K562 (cell line): ENCODE measurements around the gene DCAF7. TPM values are rescaled to one million over a fixed set of nuclear protein-coding genes. Genes with fewer than 3 reads are reported as not detected.

Source experiments
- ATAC-seq: fragments of 200-7000 bp; cut with Tn5 transposase; 3 replicates; pipeline ENCODE4 v1.9.1; 2020; ENCODE audit warnings: moderate library complexity
- Bru-seq: library from RNA; stranded (reverse); fragments of 400-500 nt; gene quantifications from one replicate; lab custom pipeline; 2021; lab: Mats Ljungman, UMichigan
- BruChase-seq, 2 experiments: library from RNA; stranded (reverse); fragments of 400-500 nt; gene quantifications; one replicate each; lab custom pipeline; 2021; lab: Mats Ljungman, UMichigan
- BruUV-seq: library from RNA; stranded (reverse); fragments of 400-500 nt; replicated peaks from 2 replicates; lab custom pipeline; 2021; lab: Mats Ljungman, UMichigan
- CTCF ChIA-PET: fragments of 300-600 bp; formaldehyde crosslinking; extraction: SDS; loops from one replicate; lab custom pipeline; 2021; ENCODE audit warnings: low intra/inter-chr PET ratio; lab: Yijun Ruan, JAX
- POLR2A ChIA-PET: fragments of 300-600, 350-650 bp; sonication (Branson Sonifier 250); formaldehyde crosslinking; extraction: SDS; loops from one replicate; lab custom pipeline; 2021; ENCODE audit warnings: antibody characterized with exemption, inconsistent platforms; lab: Yijun Ruan, JAX
- DNase-seq, 4 experiments: peaks; one replicate each; pipeline versions ENCODE4 v3.0.0 to v3.0.0-alpha.2; 2011 to 2018; ENCODE audit warnings: low spot score in 3 of 4, mixed read lengths in 3 of 4; ENCODE audit errors: extremely low read depth in 1 of 4
- FAIRE-seq: peaks from 2 replicates; lab custom pipeline; 2011; peaks lifted over from hg19 to GRCh38; lab: Jason Lieb, UNC
- H2AFZ ChIP-seq: 2 replicates; pipeline ENCODE4 v1.6.0; 2011; ENCODE audit warnings: low read depth, low read length, control low read depth, inconsistent platforms
- H3K27ac ChIP-seq: fragments of 200-600 bp; 3 replicates; pipeline ENCODE4 v1.8.0; 2011; ENCODE audit warnings: low read depth, mild to moderate bottlenecking, control low read depth, inconsistent platforms, low read length, moderate library complexity, mixed read lengths; ENCODE audit errors: extremely low read depth
- H3K27me3 ChIP-seq, 2 experiments: fragments of 300-600 bp in 1 of 2; 2 replicates in 1 of 2; 3 replicates in 1 of 2; pipeline versions ENCODE4 v1.6.0 to v1.8.0; 2011; ENCODE audit warnings: inconsistent platforms in 2 of 2, low read length in 2 of 2, mild to moderate bottlenecking in 1 of 2, mixed read lengths in 1 of 2, moderate library complexity in 1 of 2; ENCODE audit not compliant: control insufficient read depth in 2 of 2, insufficient read depth in 2 of 2
- H3K36me3 ChIP-seq: fragments of 300-600 bp; 3 replicates; pipeline ENCODE4 v1.8.0; 2011; ENCODE audit warnings: mild to moderate bottlenecking, low read length, inconsistent platforms; ENCODE audit not compliant: control insufficient read depth, insufficient read depth
- H3K4me1 ChIP-seq, 2 experiments: fragments of 200-600 bp in 1 of 2; replicated peaks in 1 of 2; 2 replicates in 1 of 2; 3 replicates in 1 of 2; pipeline versions ENCODE4 v1.5.1 to v1.8.0; 2011; ENCODE audit warnings: inconsistent platforms in 2 of 2, low read length in 2 of 2, mild to moderate bottlenecking in 1 of 2, mixed read lengths in 1 of 2, moderate library complexity in 1 of 2; ENCODE audit not compliant: control insufficient read depth in 2 of 2, insufficient read depth in 2 of 2
- H3K4me2 ChIP-seq: 2 replicates; pipeline ENCODE4 v1.6.1; 2011; ENCODE audit warnings: low read length, control low read depth, inconsistent platforms, mixed read lengths; ENCODE audit not compliant: insufficient read depth
- H3K4me3 ChIP-seq: fragments of 200-600 bp; sonication (generic), shearing (Covaris generic); 2 replicates; pipeline ENCODE4 v1.5.1; 2016; ENCODE audit warnings: control low read depth, inconsistent platforms
- H3K79me2 ChIP-seq: fragments of 200-600 bp; 3 replicates; pipeline ENCODE4 v1.8.0; 2011; ENCODE audit warnings: low read length, inconsistent platforms; ENCODE audit not compliant: control insufficient read depth, insufficient read depth
- H3K9ac ChIP-seq, 2 experiments: 2 replicates each; pipeline versions ENCODE4 v1.6.0 to v1.6.1; 2011; ENCODE audit warnings: low read depth in 2 of 2, low read length in 2 of 2, control low read depth in 1 of 2, inconsistent platforms in 1 of 2, mild to moderate bottlenecking in 1 of 2, mixed read lengths in 1 of 2; ENCODE audit not compliant: insufficient read depth in 1 of 2
- H3K9me1 ChIP-seq: one replicate; pipeline ENCODE4 v1.6.0; 2011; ENCODE audit warnings: inconsistent platforms, mild to moderate bottlenecking, low read length, moderate library complexity; ENCODE audit not compliant: control insufficient read depth, insufficient read depth
- H3K9me3 ChIP-seq: replicated peaks from 2 replicates; pipeline ENCODE4 v1.5.1; 2011; ENCODE audit warnings: low read depth, low read length, inconsistent platforms; ENCODE audit not compliant: control insufficient read depth, insufficient read depth
- H4K20me1 ChIP-seq: replicated peaks from 2 replicates; pipeline ENCODE4 v1.6.1; 2011; ENCODE audit warnings: low read length, inconsistent platforms, mixed read lengths; ENCODE audit not compliant: control insufficient read depth, insufficient read depth
- ETV1 ChIP-seq: fragments of 450-650 bp; conservative IDR thresholded peaks from 2 replicates; pipeline ENCODE4 v1.6.1; 2016; ENCODE audit warnings: missing genetic modification characterization, control low read depth, low read depth, missing compliant biosample characterization
- MED1 ChIP-seq: sonication (generic); formaldehyde crosslinking; IDR thresholded peaks from 2 replicates; pipeline ENCODE4 v1.8.1; 2023; ENCODE audit warnings: missing genetic modification reagents, borderline replicate concordance
- NR3C1 ChIP-seq: sonication (generic); formaldehyde crosslinking; IDR thresholded peaks from 2 replicates; pipeline ENCODE4 v1.8.1; 2022; ENCODE audit warnings: missing genetic modification reagents
- SIN3B ChIP-seq: fragments of 450-650 bp; IDR thresholded peaks from 2 replicates; pipeline ENCODE4 v1.6.1; 2017; ENCODE audit warnings: low read depth, mild to moderate bottlenecking, moderate library complexity
- ZNF583 ChIP-seq: fragments of 250-450 bp; sonication (Bioruptor Pico); IDR thresholded peaks from 2 replicates; pipeline ENCODE4 v1.4.0; 2020
- WGBS: fragments of 100-300 bp; shearing (Covaris generic); methylation state at CpG from one replicate; pipeline ENCODE4 v1.1.6; 2016; ENCODE audit warnings: low coverage, mixed read lengths; ENCODE audit not compliant: insufficient coverage; ENCODE audit errors: missing lambda C conversion rate; 5-methylcytosine and 5-hydroxymethylcytosine counted together
- in situ Hi-C: fragments of 300-500 bp; cut with MboI; formaldehyde crosslinking; loops from 4 replicates; pipeline ENCODE4 v1.15.0; 2018; ENCODE audit warnings: inconsistent platforms, mixed read lengths
- intact Hi-C: fragments of 100-400 bp; cut with micrococcal nuclease; formaldehyde crosslinking; loops from 2 replicates; pipeline ENCODE4 v1.14.2; 2022
- long read RNA-seq, 3 experiments: library from polyadenylated mRNA in 2 of 3; library from RNA in 1 of 3; unstranded in 2 of 3; stranded (forward) in 1 of 3; transcript quantifications; one replicate each; pipeline ENCODE4 v2.0.0, GENCODE V29; 2019 to 2022
- polyA minus RNA-seq, 3 experiments: library from RNA; depleted of rRNA, polyadenylated mRNA; stranded (reverse); fragments of >200 nt; gene quantifications; 2 replicates each; pipeline ENCODE4 v1.2.3, GENCODE V29; 2011
- polyA plus RNA-seq, 8 experiments: library from polyadenylated mRNA; depleted of rRNA in 4 of 8; stranded (reverse) in 5 of 8; unstranded in 3 of 8; fragments of >200 nt; fragmentation: Nextera tagmentation in 2 of 8; fragmentation: Illumina TruSeq in 1 of 8; extraction: Ambion mirVana in 2 of 8; extraction: Trizol in 1 of 8; gene quantifications; 2 replicates each; pipeline versions ENCODE4 v1.2.1 to v1.2.3, GENCODE V29; 2011 to 2014; ENCODE audit warnings: inconsistent platforms in 1 of 8, missing spikeins in 1 of 8
- total RNA-seq, 7 experiments: library from RNA; depleted of rRNA in 6 of 7; stranded (reverse); fragments of >200 nt in 6 of 7; fragmentation: Illumina TruSeq in 2 of 7; extraction: Trizol in 2 of 7; gene quantifications; 2 replicates each; pipeline versions ENCODE4 v1.2.1 to v1.2.3, GENCODE V29; 2011 to 2021; ENCODE audit warnings: low replicate concordance in 1 of 7
- TF ChIP-seq, protein P1 (sequence below): fragments of 450-650 bp; formaldehyde crosslinking; IDR thresholded peaks from 2 replicates; pipeline ENCODE4 v1.4.0; 2020; ENCODE audit warnings: mild to moderate bottlenecking, mixed read lengths
- TF ChIP-seq, protein P2 (sequence below): fragments of 450-650 bp; IDR thresholded peaks from 2 replicates; pipeline ENCODE4 v1.6.1; 2018; ENCODE audit not compliant: partially characterized antibody

Gene DCAF7, protein sequence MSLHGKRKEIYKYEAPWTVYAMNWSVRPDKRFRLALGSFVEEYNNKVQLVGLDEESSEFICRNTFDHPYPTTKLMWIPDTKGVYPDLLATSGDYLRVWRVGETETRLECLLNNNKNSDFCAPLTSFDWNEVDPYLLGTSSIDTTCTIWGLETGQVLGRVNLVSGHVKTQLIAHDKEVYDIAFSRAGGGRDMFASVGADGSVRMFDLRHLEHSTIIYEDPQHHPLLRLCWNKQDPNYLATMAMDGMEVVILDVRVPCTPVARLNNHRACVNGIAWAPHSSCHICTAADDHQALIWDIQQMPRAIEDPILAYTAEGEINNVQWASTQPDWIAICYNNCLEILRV
- total RNA-seq (2011; cell fraction: chromatin; rRNA removed; ENCODE audit: low replicate concordance) = 38.0 and 39.5 TPM in 2 replicates
- 28.7 and 30.0 TPM in 2 replicates for total RNA-seq (2011; cell fraction: nucleolus; rRNA removed)
- total RNA-seq (2011; cell fraction: nucleoplasm; rRNA removed) = 37.9 and 48.6 TPM in 2 replicates
- total RNA-seq (2014; rRNA removed) (30.8 and 40.8 TPM in 2 replicates), total RNA-seq (2014; rRNA removed; fragmentation: Illumina TruSeq; extraction: Trizol) (40.8 and 41.8 TPM in 2 replicates), total RNA-seq (2015; rRNA removed; fragmentation: Illumina TruSeq; extraction: Trizol) (40.2 and 41.8 TPM in 2 replicates), total RNA-seq (2021) (117 and 123 TPM in 2 replicates), polyA plus RNA-seq (2011; rRNA removed) (55.5 and 99.8 TPM in 2 replicates), polyA plus RNA-seq (2014; fragmentation: Illumina TruSeq; extraction: Trizol) (76.8 and 82.1 TPM in 2 replicates), polyA plus RNA-seq (2014; fragmentation: Nextera tagmentation; extraction: Ambion mirVana) (10 to 100 TPM; 35.9 to 38.0 TPM), polyA plus RNA-seq (2014; rRNA removed) (39.1 and 47.7 TPM in 2 replicates), polyA minus RNA-seq (2011; rRNA and poly(A)+ RNA removed) (86.0 and 117 TPM in 2 replicates), Bru-seq, nascent RNA (percentile 85 among the genes with signal in this experiment), BruChase-seq, experiment 1, labeled RNA remaining after a 2-hour chase (percentile 87 among the genes with signal in this experiment), BruChase-seq, experiment 2, labeled RNA remaining after a 6-hour chase (percentile 89 among the genes with signal in this experiment)
- 70.8 and 74.0 TPM in 2 replicates for polyA plus RNA-seq (2011; cell fraction: cytosol; rRNA removed)
- 36.3 and 49.3 TPM in 2 replicates for polyA plus RNA-seq (2011; cell fraction: nucleus; rRNA removed)
- 80.2 and 92.9 TPM in 2 replicates for polyA plus RNA-seq (2012)
- polyA minus RNA-seq (2011; cell fraction: cytosol; rRNA and poly(A)+ RNA removed) = 67.3 and 99.9 TPM in 2 replicates
- polyA minus RNA-seq (2011; cell fraction: nucleus; rRNA and poly(A)+ RNA removed) = 11.7 and 18.8 TPM in 2 replicates
- long read RNA-seq, experiment 1, full-length matches to known transcripts = 92 of 535 reads
- long read RNA-seq, experiment 1, partial matches to known transcripts = 27 of 535 reads
- long read RNA-seq, experiment 1, other reads (novel, unspliced or antisense) = 416 of 535 reads
- long read RNA-seq, experiment 2, full-length matches to known transcripts = 23 of 82 reads
- long read RNA-seq, experiment 2, partial matches to known transcripts = 4 of 82 reads
- long read RNA-seq, experiment 2, other reads (novel, unspliced or antisense) = 55 of 82 reads
- long read RNA-seq, experiment 3, full-length matches to known transcripts = 47 of 58 reads
- long read RNA-seq, experiment 3, partial matches to known transcripts = 0 of 58 reads
- long read RNA-seq, experiment 3, other reads (novel, unspliced or antisense) = 11 of 58 reads

DNA sequence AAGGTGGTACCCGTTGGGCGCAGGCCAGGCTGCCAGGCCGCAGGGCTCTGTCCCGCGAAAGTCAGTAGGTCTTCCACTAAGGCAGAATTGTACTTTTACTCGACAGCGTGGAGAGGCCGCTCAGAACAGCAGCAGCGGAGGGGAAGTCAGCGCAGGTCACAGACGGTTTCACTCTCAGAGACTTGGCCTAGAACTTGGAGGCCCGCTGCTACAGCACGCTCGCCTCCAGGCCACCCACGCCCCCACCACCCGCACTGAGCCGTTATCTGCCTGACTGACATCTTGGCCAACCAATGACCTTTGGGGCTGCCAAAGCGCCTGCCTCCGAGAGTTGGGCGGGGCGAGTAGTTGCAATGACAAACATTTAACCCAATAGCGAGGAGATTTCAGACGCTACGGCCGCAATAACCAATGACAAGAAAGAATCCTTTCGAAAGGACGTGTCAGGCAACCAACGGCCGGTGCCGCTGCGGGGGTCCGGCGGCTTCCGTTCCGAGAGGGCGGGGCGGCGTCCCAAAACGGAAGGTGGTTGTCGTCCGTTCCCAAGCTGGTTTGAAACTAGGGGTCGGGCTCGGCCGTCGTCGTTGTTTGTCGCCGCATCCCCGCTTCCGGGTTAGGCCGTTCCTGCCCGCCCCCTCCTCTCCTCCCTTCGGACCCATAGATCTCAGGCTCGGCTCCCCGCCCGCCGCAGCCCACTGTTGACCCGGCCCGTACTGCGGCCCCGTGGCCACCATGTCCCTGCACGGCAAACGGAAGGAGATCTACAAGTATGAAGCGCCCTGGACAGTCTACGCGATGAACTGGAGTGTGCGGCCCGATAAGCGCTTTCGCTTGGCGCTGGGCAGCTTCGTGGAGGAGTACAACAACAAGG lies at the start of gene DCAF7:
DCAF7 (plus strand) TSS at position 532 of the 871 bp plus-strand sequence; CDS start at position 733, 201 bp downstream.
- peak; percentile 99 for FAIRE-seq
- BruUV-seq = no TSS peak
- Histone ChIP-seq H3K4me1 (peaks cover 12 to 22% of the 10 kb centered on the region in 2 experiments), H3K4me3 (peak within 1 kb of the TSS; percentile 85), H3K9me1 (no peaks in the 10 kb centered on the region), H3K79me2 (peaks cover 55% of the 10 kb centered on the region), H2AFZ (peak within 1 kb of the TSS; percentile 95), H3K9me3 (no peaks in the 10 kb centered on the region), H3K27me3 (no peaks in the 10 kb centered on the region), H4K20me1 (peaks cover 29% of the 10 kb centered on the region), H3K4me2 (peak within 1 kb of the TSS; percentile 98), H3K9ac (peak within 1 kb of the TSS; percentile 93 to 98), H3K27ac (peak within 1 kb of the TSS; percentile 97), H3K36me3 (peaks cover 27% of the 10 kb centered on the region)
- ChIA-PET CTCF (no interaction called here), POLR2A (interaction anchor here (0.5 to 3.3 kb wide), 17 partner anchors 8 to 442 kb away, joined by 3 to 20 read pairs (median 4); no protein-coding TSS in a partner anchor)
- peak; percentile 92 for ATAC-seq
- DNase-seq = peak; percentile 99 to 100 (median 100)
- intact Hi-C loops (loop anchor here (5.0 kb wide), 3 partner anchors 52 to 222 kb away; partner anchors contain the start of genes CCDC47, DDX42 and TACO1), in situ Hi-C loops (no loop called here)
- WGBS = under 1% methylated on average over 62 of the region's 72 CpGs
- TF ChIP-seq ETV1 (tag) = peak; percentile 80
- TF ChIP-seq MED1 = no peak
- TF ChIP-seq, protein P1, sequence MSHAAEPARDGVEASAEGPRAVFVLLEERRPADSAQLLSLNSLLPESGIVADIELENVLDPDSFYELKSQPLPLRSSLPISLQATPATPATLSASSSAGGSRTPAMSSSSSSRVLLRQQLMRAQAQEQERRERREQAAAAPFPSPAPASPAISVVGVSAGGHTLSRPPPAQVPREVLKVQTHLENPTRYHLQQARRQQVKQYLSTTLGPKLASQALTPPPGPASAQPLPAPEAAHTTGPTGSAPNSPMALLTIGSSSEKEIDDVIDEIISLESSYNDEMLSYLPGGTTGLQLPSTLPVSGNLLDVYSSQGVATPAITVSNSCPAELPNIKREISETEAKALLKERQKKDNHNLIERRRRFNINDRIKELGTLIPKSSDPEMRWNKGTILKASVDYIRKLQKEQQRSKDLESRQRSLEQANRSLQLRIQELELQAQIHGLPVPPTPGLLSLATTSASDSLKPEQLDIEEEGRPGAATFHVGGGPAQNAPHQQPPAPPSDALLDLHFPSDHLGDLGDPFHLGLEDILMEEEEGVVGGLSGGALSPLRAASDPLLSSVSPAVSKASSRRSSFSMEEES = no peak
- no peak for TF ChIP-seq ZNF583
- TF ChIP-seq, protein P2, sequence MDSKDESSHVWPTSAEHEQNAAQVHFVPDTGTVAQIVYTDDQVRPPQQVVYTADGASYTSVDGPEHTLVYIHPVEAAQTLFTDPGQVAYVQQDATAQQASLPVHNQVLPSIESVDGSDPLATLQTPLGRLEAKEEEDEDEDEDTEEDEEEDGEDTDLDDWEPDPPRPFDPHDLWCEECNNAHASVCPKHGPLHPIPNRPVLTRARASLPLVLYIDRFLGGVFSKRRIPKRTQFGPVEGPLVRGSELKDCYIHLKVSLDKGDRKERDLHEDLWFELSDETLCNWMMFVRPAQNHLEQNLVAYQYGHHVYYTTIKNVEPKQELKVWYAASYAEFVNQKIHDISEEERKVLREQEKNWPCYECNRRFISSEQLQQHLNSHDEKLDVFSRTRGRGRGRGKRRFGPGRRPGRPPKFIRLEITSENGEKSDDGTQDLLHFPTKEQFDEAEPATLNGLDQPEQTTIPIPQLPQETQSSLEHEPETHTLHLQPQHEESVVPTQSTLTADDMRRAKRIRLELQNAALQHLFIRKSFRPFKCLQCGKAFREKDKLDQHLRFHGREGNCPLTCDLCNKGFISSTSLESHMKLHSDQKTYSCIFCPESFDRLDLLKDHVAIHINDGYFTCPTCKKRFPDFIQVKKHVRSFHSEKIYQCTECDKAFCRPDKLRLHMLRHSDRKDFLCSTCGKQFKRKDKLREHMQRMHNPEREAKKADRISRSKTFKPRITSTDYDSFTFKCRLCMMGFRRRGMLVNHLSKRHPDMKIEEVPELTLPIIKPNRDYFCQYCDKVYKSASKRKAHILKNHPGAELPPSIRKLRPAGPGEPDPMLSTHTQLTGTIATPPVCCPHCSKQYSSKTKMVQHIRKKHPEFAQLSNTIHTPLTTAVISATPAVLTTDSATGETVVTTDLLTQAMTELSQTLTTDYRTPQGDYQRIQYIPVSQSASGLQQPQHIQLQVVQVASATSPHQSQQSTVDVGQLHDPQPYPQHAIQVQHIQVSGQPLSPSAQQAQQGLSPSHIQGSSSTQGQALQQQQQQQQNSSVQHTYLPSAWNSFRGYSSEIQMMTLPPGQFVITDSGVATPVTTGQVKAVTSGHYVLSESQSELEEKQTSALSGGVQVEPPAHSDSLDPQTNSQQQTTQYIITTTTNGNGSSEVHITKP = peak; percentile 59
- TF ChIP-seq SIN3B = peak; percentile 48; the same call in 1 of the 2 replicates
- TF ChIP-seq NR3C1 (CRISPR knock-in tag) = no peak
